Bronchial epithelial cell (primary cell): ENCODE data around the gene ATIC. TPM values are rescaled to one million over a fixed set of nuclear protein-coding genes. Genes with fewer than 3 reads are reported as not detected.

Experiments
- DNase-seq: peaks from one replicate; pipeline ENCODE4 v3.0.0-alpha.2; 2010; ENCODE audit warnings: low read depth
- FAIRE-seq: peaks from 2 replicates; lab custom pipeline; 2011; peaks lifted over from hg19 to GRCh38; lab: Jason Lieb, UNC
- H3K27me3 ChIP-seq: 2 replicates; pipeline ENCODE4 v1.5.1; 2011; ENCODE audit warnings: low read length; ENCODE audit not compliant: control insufficient read depth, insufficient read depth
- H3K36me3 ChIP-seq: 2 replicates; pipeline ENCODE4 v1.5.1; 2011; ENCODE audit warnings: low read length; ENCODE audit not compliant: control insufficient read depth, insufficient read depth
- H3K4me3 ChIP-seq: 2 replicates; pipeline ENCODE4 v1.5.1; 2011; ENCODE audit warnings: mild to moderate bottlenecking, low read depth, low read length, control low read depth
- CTCF ChIP-seq: IDR thresholded peaks from 2 replicates; pipeline ENCODE4 v1.5.1; 2011; ENCODE audit warnings: mild to moderate bottlenecking, moderate library complexity, low read length, control low read depth, inconsistent platforms; ENCODE audit not compliant: insufficient read depth, severe bottlenecking
- total RNA-seq: library from RNA; depleted of rRNA; stranded (reverse); fragments of >200 nt; gene quantifications from 2 replicates; pipeline ENCODE4 v1.2.1, GENCODE V29; 2014

The ATIC gene
- total RNA-seq, 1 donor from 2014 or later, result 35.0 TPM

GRCh38 chr2:215375467-215375830 lies 63.6 kb downstream of the ATIC start:
- DNase-seq (no peak), FAIRE-seq (no peak)
- H3K36me3 ChIP-seq, result peaks cover 4% of the 10 kb centered on the region
- no peaks in the 10 kb centered on the region for H3K27me3 ChIP-seq
- no peak for TF ChIP-seq CTCF
- no peak overlapping the region for H3K4me3 ChIP-seq

GRCh38 chr2:215376103-215376780 lies 64.4 kb downstream of the ATIC start:
- no peak for TF ChIP-seq CTCF
- FAIRE-seq (no peak), DNase-seq (no peak)

GRCh38 chr2:215377283-215377682 lies 65.4 kb downstream of the ATIC start:
- peaks cover 2% of the 10 kb centered on the region for H3K36me3 ChIP-seq
- FAIRE-seq (no peak), DNase-seq (no peak)
- no peaks in the 10 kb centered on the region for H3K27me3 ChIP-seq
- H3K4me3 ChIP-seq, result no peak overlapping the region
- no peak for TF ChIP-seq CTCF

More at GRCh38 chr2:215376103-215376780, 64.4 kb downstream of the ATIC start:
- no peaks in the 10 kb centered on the region for H3K27me3 ChIP-seq
- no peak overlapping the region for H3K4me3 ChIP-seq
- H3K36me3 ChIP-seq, result peaks cover 4% of the 10 kb centered on the region

DNA sequence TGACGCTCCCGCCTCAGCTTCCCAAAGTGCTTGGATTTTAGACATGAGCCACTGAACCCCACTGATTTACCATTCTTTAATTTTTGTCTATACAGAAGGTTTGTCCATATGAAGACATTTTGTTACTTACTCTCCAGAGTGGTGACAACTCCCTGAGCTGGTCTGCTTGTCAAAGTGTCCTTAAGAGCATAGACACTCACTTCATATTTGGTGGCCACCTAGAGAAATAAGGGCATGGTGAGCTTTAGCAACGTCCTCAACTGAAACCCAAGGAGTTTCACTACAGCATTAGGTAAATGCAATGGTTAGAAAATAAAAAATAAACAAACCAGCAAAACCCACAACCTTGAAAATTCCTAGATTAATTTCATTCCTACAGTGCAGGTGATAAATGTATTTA lies 66.2 kb downstream of the ATIC start:
- H3K4me3 ChIP-seq, result no peak overlapping the region
- no peaks in the 10 kb centered on the region for H3K27me3 ChIP-seq
- FAIRE-seq (no peak), DNase-seq (no peak)
- peaks cover 2% of the 10 kb centered on the region for H3K36me3 ChIP-seq
- TF ChIP-seq CTCF, result no peak

- FAIRE-seq, result no peak
- no peak for DNase-seq
- Histone ChIP-seq H3K4me3 (no peak overlapping the region), H3K36me3 (peaks cover 2% of the 10 kb centered on the region), H3K27me3 (no peaks in the 10 kb centered on the region)
- TF ChIP-seq CTCF, result no peak
These were observed 67.2 kb downstream of the ATIC start for GRCh38 chr2:215379039-215379438.

GRCh38 chr2:215379948-215380347 lies 68.1 kb downstream of the ATIC start:
- peaks cover 2% of the 10 kb centered on the region for H3K36me3 ChIP-seq
- FAIRE-seq, result no peak

More at GRCh38 chr2:215379948-215380347, 68.1 kb downstream of the ATIC start:
- Histone ChIP-seq H3K27me3 (no peaks in the 10 kb centered on the region), H3K4me3 (no peak overlapping the region)
- TF ChIP-seq CTCF, result no peak
- DNase-seq, result no peak
